Panc1 (cell line): ENCODE results near the gene CAPS2. TPM values are rescaled to one million over a fixed set of nuclear protein-coding genes. Genes with fewer than 3 reads are reported as not detected.

Experiments used
- ATAC-seq: fragments of 200-7000 bp; cut with Tn5 transposase; 2 replicates; pipeline ENCODE4 v1.9.1; 2020; ENCODE audit warnings: mild to moderate bottlenecking, moderate library complexity
- BruUV-seq: library from RNA; stranded (reverse); fragments of 400-500 nt; replicated peaks from 2 replicates; lab custom pipeline; 2021; lab: Mats Ljungman, UMichigan
- CTCF ChIA-PET: fragments of 300-600 bp; sonication (Branson Sonifier 250); formaldehyde crosslinking; loops from one replicate; lab custom pipeline; 2022; ENCODE audit warnings: antibody characterized with exemption; lab: Charles Lee
- POLR2A ChIA-PET: fragments of 300-600 bp; sonication (Branson Sonifier 250); formaldehyde crosslinking; loops from one replicate; lab custom pipeline; 2022; ENCODE audit warnings: antibody characterized with exemption; lab: Charles Lee
- DNase-seq: peaks from one replicate; pipeline ENCODE4 v3.0.0-alpha.2; 2010; ENCODE audit warnings: low read depth, low spot score
- H3K27ac ChIP-seq: 2 replicates; pipeline ENCODE4 v1.5.1; 2011; ENCODE audit warnings: mild to moderate bottlenecking, low read length, inconsistent platforms
- H3K27me3 ChIP-seq: fragments of 200-500 bp; sonication (Bioruptor generic); 2 replicates; pipeline ENCODE4 v1.6.0; 2014; ENCODE audit warnings: low read length, inconsistent platforms; ENCODE audit not compliant: control insufficient read depth, insufficient read depth
- H3K36me3 ChIP-seq: fragments of 200-500 bp; sonication (Bioruptor generic); 2 replicates; pipeline ENCODE4 v1.5.1; 2014; ENCODE audit warnings: inconsistent platforms, mild to moderate bottlenecking, low read length, moderate library complexity; ENCODE audit not compliant: control insufficient read depth, insufficient read depth
- H3K4me1 ChIP-seq: 2 replicates; pipeline ENCODE4 v1.5.1; 2011; ENCODE audit warnings: inconsistent platforms, mild to moderate bottlenecking, low read length, moderate library complexity; ENCODE audit not compliant: control insufficient read depth, insufficient read depth
- H3K4me3 ChIP-seq, 2 experiments: 2 replicates each; pipeline ENCODE4 v1.5.1; 2011 to 2012; ENCODE audit warnings: low read depth in 2 of 2, low read length in 2 of 2, mild to moderate bottlenecking in 2 of 2, inconsistent platforms in 1 of 2, moderate library complexity in 1 of 2
- H3K9me3 ChIP-seq: fragments of 200-500 bp; sonication (Bioruptor generic); 2 replicates; pipeline ENCODE4 v1.5.1; 2014; ENCODE audit warnings: low read depth, mild to moderate bottlenecking, inconsistent platforms, low read length, moderate library complexity; ENCODE audit not compliant: control insufficient read depth, insufficient read depth
- POLR2AphosphoS5 ChIP-seq: IDR thresholded peaks from 2 replicates; pipeline ENCODE4 v1.6.1; 2012; ENCODE audit warnings: mild to moderate bottlenecking, low read depth, low read length, moderate library complexity
- SIN3A ChIP-seq: IDR thresholded peaks from 2 replicates; pipeline ENCODE4 v1.6.1; 2012; ENCODE audit warnings: low read depth, mild to moderate bottlenecking, low read length, moderate library complexity, borderline replicate concordance; ENCODE audit not compliant: insufficient read depth
- TCF7L2 ChIP-seq: IDR thresholded peaks from 2 replicates; pipeline ENCODE4 v1.6.1; 2011; ENCODE audit warnings: mild to moderate bottlenecking, low read depth, low read length, inconsistent platforms
- in situ Hi-C: cut with HindIII; loops from 2 replicates; pipeline ENCODE4 v1.10.0; 2016; ENCODE audit warnings: low sequenced_read_pairs, low pct_unique_long_range_greater_than_20kb
- intact Hi-C: fragments of 100-400 bp; cut with micrococcal nuclease; formaldehyde crosslinking; loops from one replicate; pipeline ENCODE4 v1.10.0; 2022; ENCODE audit not compliant: unreplicated experiment
- total RNA-seq: library from RNA; stranded (reverse); gene quantifications from one replicate; pipeline ENCODE4 v1.2.1, GENCODE V29; 2021; ENCODE audit not compliant: unreplicated experiment
- TF ChIP-seq, protein P1 (sequence below), 2 experiments: IDR thresholded peaks; 2 replicates each; pipeline ENCODE4 v1.6.1; 2011 to 2012; ENCODE audit warnings: low read depth in 2 of 2, control low read depth in 1 of 2, low read length in 1 of 2, mild to moderate bottlenecking in 1 of 2, moderate library complexity in 1 of 2; ENCODE audit not compliant: insufficient read depth in 1 of 2
- TF ChIP-seq, protein P2 (sequence below): fragments of 450-650 bp; IDR thresholded peaks from 2 replicates; pipeline ENCODE4 v1.5.1; 2017; ENCODE audit warnings: mild to moderate bottlenecking

Gene CAPS2
- total RNA-seq, 1 experiment from 2014 or later = 11.8 TPM

- H3K9me3 ChIP-seq = peaks cover 21% of the 10 kb centered on the region; the same call in 1 of the 2 replicates
- BruUV-seq = no TSS peak
- no peak overlapping the region for H3K4me3 ChIP-seq
- intact Hi-C loops (no loop called here), in situ Hi-C loops (no loop called here)
- no peaks in the 10 kb centered on the region for H3K27me3 ChIP-seq
- H3K27ac ChIP-seq = no peak overlapping the region
- no peaks in the 10 kb centered on the region for H3K4me1 ChIP-seq
- H3K36me3 ChIP-seq = no peaks in the 10 kb centered on the region
- CTCF ChIA-PET = no interaction called here
- POLR2A ChIA-PET = no interaction called here
- DNase-seq = no peak
- TF ChIP-seq, protein P1, sequence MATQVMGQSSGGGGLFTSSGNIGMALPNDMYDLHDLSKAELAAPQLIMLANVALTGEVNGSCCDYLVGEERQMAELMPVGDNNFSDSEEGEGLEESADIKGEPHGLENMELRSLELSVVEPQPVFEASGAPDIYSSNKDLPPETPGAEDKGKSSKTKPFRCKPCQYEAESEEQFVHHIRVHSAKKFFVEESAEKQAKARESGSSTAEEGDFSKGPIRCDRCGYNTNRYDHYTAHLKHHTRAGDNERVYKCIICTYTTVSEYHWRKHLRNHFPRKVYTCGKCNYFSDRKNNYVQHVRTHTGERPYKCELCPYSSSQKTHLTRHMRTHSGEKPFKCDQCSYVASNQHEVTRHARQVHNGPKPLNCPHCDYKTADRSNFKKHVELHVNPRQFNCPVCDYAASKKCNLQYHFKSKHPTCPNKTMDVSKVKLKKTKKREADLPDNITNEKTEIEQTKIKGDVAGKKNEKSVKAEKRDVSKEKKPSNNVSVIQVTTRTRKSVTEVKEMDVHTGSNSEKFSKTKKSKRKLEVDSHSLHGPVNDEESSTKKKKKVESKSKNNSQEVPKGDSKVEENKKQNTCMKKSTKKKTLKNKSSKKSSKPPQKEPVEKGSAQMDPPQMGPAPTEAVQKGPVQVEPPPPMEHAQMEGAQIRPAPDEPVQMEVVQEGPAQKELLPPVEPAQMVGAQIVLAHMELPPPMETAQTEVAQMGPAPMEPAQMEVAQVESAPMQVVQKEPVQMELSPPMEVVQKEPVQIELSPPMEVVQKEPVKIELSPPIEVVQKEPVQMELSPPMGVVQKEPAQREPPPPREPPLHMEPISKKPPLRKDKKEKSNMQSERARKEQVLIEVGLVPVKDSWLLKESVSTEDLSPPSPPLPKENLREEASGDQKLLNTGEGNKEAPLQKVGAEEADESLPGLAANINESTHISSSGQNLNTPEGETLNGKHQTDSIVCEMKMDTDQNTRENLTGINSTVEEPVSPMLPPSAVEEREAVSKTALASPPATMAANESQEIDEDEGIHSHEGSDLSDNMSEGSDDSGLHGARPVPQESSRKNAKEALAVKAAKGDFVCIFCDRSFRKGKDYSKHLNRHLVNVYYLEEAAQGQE (IDR thresholded peaks at IDR 0.05; ENCODE audit: insufficient read depth in 1 of 2, low read depth in 2 of 2, low read length in 1 of 2) = no peak
- TF ChIP-seq SIN3A = no peak
- TF ChIP-seq, protein P2, sequence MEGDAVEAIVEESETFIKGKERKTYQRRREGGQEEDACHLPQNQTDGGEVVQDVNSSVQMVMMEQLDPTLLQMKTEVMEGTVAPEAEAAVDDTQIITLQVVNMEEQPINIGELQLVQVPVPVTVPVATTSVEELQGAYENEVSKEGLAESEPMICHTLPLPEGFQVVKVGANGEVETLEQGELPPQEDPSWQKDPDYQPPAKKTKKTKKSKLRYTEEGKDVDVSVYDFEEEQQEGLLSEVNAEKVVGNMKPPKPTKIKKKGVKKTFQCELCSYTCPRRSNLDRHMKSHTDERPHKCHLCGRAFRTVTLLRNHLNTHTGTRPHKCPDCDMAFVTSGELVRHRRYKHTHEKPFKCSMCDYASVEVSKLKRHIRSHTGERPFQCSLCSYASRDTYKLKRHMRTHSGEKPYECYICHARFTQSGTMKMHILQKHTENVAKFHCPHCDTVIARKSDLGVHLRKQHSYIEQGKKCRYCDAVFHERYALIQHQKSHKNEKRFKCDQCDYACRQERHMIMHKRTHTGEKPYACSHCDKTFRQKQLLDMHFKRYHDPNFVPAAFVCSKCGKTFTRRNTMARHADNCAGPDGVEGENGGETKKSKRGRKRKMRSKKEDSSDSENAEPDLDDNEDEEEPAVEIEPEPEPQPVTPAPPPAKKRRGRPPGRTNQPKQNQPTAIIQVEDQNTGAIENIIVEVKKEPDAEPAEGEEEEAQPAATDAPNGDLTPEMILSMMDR = no peak
- TF ChIP-seq TCF7L2 = 0 out of 2 replicates have a peak, but pooled peaks have one; percentile 19
- TF ChIP-seq POLR2AphosphoS5 = no peak
- no peak; the same call in 1 of the 2 replicates for ATAC-seq
Measured at GRCh38 chr12:75236206-75236605, 93.9 kb downstream of the CAPS2 start.

GRCh38 chr12:75227132-75227531 lies 103.0 kb downstream of the CAPS2 start:
- BruUV-seq = no TSS peak
- Histone ChIP-seq H3K27me3 (no peaks in the 10 kb centered on the region), H3K9me3 (no peaks in the 10 kb centered on the region; the same call in 1 of the 2 replicates), H3K4me1 (no peaks in the 10 kb centered on the region), H3K4me3 (no peak overlapping the region), H3K36me3 (no peaks in the 10 kb centered on the region), H3K27ac (no peak overlapping the region)
- TF ChIP-seq POLR2AphosphoS5 = no peak
- TF ChIP-seq, protein P1 (IDR thresholded peaks at IDR 0.05; ENCODE audit: insufficient read depth in 1 of 2, low read depth in 2 of 2, low read length in 1 of 2) = no peak
- TF ChIP-seq SIN3A = no peak
- in situ Hi-C loops (no loop called here), intact Hi-C loops (no loop called here)
- ChIA-PET CTCF (interaction anchor here (0.7 kb wide), 1 partner anchor 47 kb away, joined by 4 read pairs; no protein-coding TSS in a partner anchor), POLR2A (interaction anchor here (0.6 kb wide), 1 partner anchor 467 kb away, joined by 3 read pairs; no protein-coding TSS in a partner anchor)
- no peak for ATAC-seq
- DNase-seq = no peak

Other genes with a start within 250 kb of the CAPS2 start
- gene KCNC2, start 120.5 kb downstream of the CAPS2 start, total RNA-seq = not detected
- gene GLIPR1L1, start 4.3 kb upstream of the CAPS2 start, total RNA-seq = not detected
- gene GLIPR1L2, start 60.8 kb upstream of the CAPS2 start, total RNA-seq = 0.72 TPM
- gene GLIPR1, start 150.4 kb upstream of the CAPS2 start, total RNA-seq = 11.5 TPM
- gene KRR1, start 181.3 kb upstream of the CAPS2 start, total RNA-seq = 161 TPM